GM23338 (cell line): ENCODE measurements around the gene DNAJC4. TPM values are rescaled to one million over a fixed set of nuclear protein-coding genes. Genes with fewer than 3 reads are reported as not detected.

ENCODE experiments used
- ATAC-seq: fragments of 200-7000 bp; cut with Tn5 transposase; 3 replicates; pipeline ENCODE4 v1.9.1; 2020
- DNase-seq: peaks from one replicate; pipeline ENCODE4 v3.0.0-alpha.2; 2015; ENCODE audit warnings: low spot score
- H2AFZ ChIP-seq: fragments of 200-600 bp; sonication (generic); 2 replicates; pipeline ENCODE4 v1.8.0; 2016; ENCODE audit warnings: antibody characterized with exemption, mild to moderate bottlenecking, moderate library complexity
- H3F3A ChIP-seq: fragments of 200-600 bp; sonication (generic); replicated peaks from 2 replicates; pipeline ENCODE4 v1.8.0; 2017; ENCODE audit warnings: antibody characterized with exemption, mixed run types, low read depth
- H3K27ac ChIP-seq: fragments of 200-600 bp; sonication (generic); 2 replicates; pipeline ENCODE4 v1.6.1; 2016; ENCODE audit warnings: low read depth
- H3K27me3 ChIP-seq: fragments of 200-600 bp; sonication (generic); 2 replicates; pipeline ENCODE4 v1.8.0; 2016; ENCODE audit warnings: mild to moderate bottlenecking, mixed run types, moderate library complexity; ENCODE audit not compliant: insufficient read depth
- H3K36me3 ChIP-seq: fragments of 200-600 bp; sonication (generic); 2 replicates; pipeline ENCODE4 v1.8.0; 2016; ENCODE audit warnings: mild to moderate bottlenecking; ENCODE audit not compliant: insufficient read depth
- H3K4me1 ChIP-seq: fragments of 200-600 bp; sonication (generic); 2 replicates; pipeline ENCODE4 v1.8.0; 2016; ENCODE audit warnings: mild to moderate bottlenecking, moderate library complexity; ENCODE audit not compliant: insufficient read depth
- H3K4me2 ChIP-seq: fragments of 200-600 bp; sonication (generic); 2 replicates; pipeline ENCODE4 v1.7.1; 2017; ENCODE audit warnings: mixed run types
- H3K4me3 ChIP-seq: fragments of 200-600 bp; sonication (generic); 2 replicates; pipeline ENCODE4 v1.6.1; 2016; ENCODE audit warnings: mixed run types
- H3K79me2 ChIP-seq: fragments of 200-600 bp; sonication (generic); replicated peaks from 2 replicates; pipeline ENCODE4 v1.8.0; 2017; ENCODE audit warnings: mild to moderate bottlenecking; ENCODE audit not compliant: insufficient read depth
- H3K9me2 ChIP-seq: fragments of 200-600 bp; sonication (generic); 2 replicates; pipeline ENCODE4 v1.8.0; 2017; ENCODE audit not compliant: insufficient read depth
- H4K20me1 ChIP-seq: fragments of 200-600 bp; sonication (generic); replicated peaks from 2 replicates; pipeline ENCODE4 v1.8.0; 2017; ENCODE audit warnings: mild to moderate bottlenecking; ENCODE audit not compliant: insufficient read depth
- H3K27ac Mint-ChIP-seq: 2 replicates; pipeline ENCODE4 v1.8.0; 2020; ENCODE audit warnings: inconsistent platforms, mild to moderate bottlenecking, moderate library complexity, mixed read lengths
- H3K27me3 Mint-ChIP-seq: 3 replicates; pipeline ENCODE4 v1.8.0; 2022; ENCODE audit warnings: low read depth, mild to moderate bottlenecking, moderate library complexity, mixed read lengths, inconsistent platforms; ENCODE audit not compliant: insufficient read depth, poor library complexity
- H3K36me3 Mint-ChIP-seq: 3 replicates; pipeline ENCODE4 v1.8.0; 2021; ENCODE audit warnings: low read depth, mild to moderate bottlenecking, inconsistent platforms, moderate library complexity, mixed read lengths
- H3K4me1 Mint-ChIP-seq: 3 replicates; pipeline ENCODE4 v1.8.0; 2020; ENCODE audit warnings: mild to moderate bottlenecking, inconsistent platforms, mixed read lengths
- H3K4me3 Mint-ChIP-seq: 3 replicates; pipeline ENCODE4 v1.8.0; 2021; ENCODE audit warnings: moderate library complexity, mild to moderate bottlenecking, inconsistent platforms, mixed read lengths
- H3K9me3 Mint-ChIP-seq: 3 replicates; pipeline ENCODE4 v1.8.0; 2020; ENCODE audit warnings: moderate library complexity, mild to moderate bottlenecking, inconsistent platforms, mixed read lengths
- CREB1 ChIP-seq: fragments of 250-450 bp; sonication (Bioruptor Pico); IDR thresholded peaks from 2 replicates; pipeline ENCODE4 v1.5.0; 2020; ENCODE audit warnings: low read depth, mild to moderate bottlenecking, moderate library complexity
- ETS1 ChIP-seq: IDR thresholded peaks from 2 replicates; pipeline ENCODE4 v1.6.1; 2016; ENCODE audit warnings: antibody characterized with exemption
- EZH2 ChIP-seq: fragments of 200-600 bp; sonication (generic); IDR thresholded peaks from one replicate; pipeline ENCODE4 v1.8.0; 2017; ENCODE audit warnings: antibody characterized with exemption, mild to moderate bottlenecking, low read depth; ENCODE audit not compliant: unreplicated experiment
- EZH2phosphoT487 ChIP-seq: fragments of 200-600 bp; sonication (generic); IDR thresholded peaks from one replicate; pipeline ENCODE4 v1.8.1; 2018; ENCODE audit warnings: antibody characterized with exemption; ENCODE audit not compliant: unreplicated experiment
- JUNB ChIP-seq: IDR thresholded peaks from one replicate; pipeline ENCODE4 v1.6.1; 2016; ENCODE audit warnings: antibody characterized with exemption; ENCODE audit not compliant: unreplicated experiment
- NANOG ChIP-seq: IDR thresholded peaks from 2 replicates; pipeline ENCODE4 v1.6.1; 2016; ENCODE audit warnings: antibody characterized with exemption, borderline replicate concordance
- POLR2AphosphoS5 ChIP-seq: IDR thresholded peaks from 2 replicates; pipeline ENCODE4 v1.6.1; 2016; ENCODE audit warnings: antibody characterized with exemption, low read depth
- REST ChIP-seq: IDR thresholded peaks from one replicate; pipeline ENCODE4 v1.6.1; 2018; ENCODE audit warnings: antibody characterized with exemption; ENCODE audit not compliant: unreplicated experiment
- STAT1 ChIP-seq: IDR thresholded peaks from one replicate; pipeline ENCODE4 v1.6.1; 2016; ENCODE audit warnings: antibody characterized with exemption; ENCODE audit not compliant: unreplicated experiment
- ZNF114 ChIP-seq: fragments of 250-450 bp; sonication (Bioruptor Pico); IDR thresholded peaks from 2 replicates; pipeline ENCODE4 v1.5.0; 2020; ENCODE audit warnings: mild to moderate bottlenecking, moderate library complexity
- ZNF331 ChIP-seq: fragments of 250-450 bp; sonication (Bioruptor Pico); IDR thresholded peaks from 2 replicates; pipeline ENCODE4 v1.5.0; 2020; ENCODE audit warnings: low read depth, mild to moderate bottlenecking, moderate library complexity
- ZNF462 ChIP-seq: fragments of 250-450 bp; sonication (Bioruptor Pico); IDR thresholded peaks from 2 replicates; pipeline ENCODE4 v1.5.0; 2020; ENCODE audit warnings: mild to moderate bottlenecking, moderate library complexity
- polyA plus RNA-seq: library from polyadenylated mRNA; unstranded; fragments of >200 nt; fragmentation: Nextera tagmentation; extraction: Ambion mirVana; gene quantifications from 2 replicates; pipeline ENCODE4 v1.2.1, GENCODE V29; 2016
- total RNA-seq: library from RNA; depleted of rRNA; stranded (reverse); fragments of >200 nt; shearing (Covaris generic); gene quantifications from 2 replicates; pipeline ENCODE4 v1.2.3, GENCODE V29; 2014
- TF ChIP-seq, protein P1 (sequence below), 2 experiments: fragments of 200-600 bp in 1 of 2; sonication (generic) in 1 of 2; conservative IDR thresholded peaks; 2 replicates each; pipeline versions ENCODE4 v1.5.1 to v1.6.1; 2016 to 2017; ENCODE audit warnings: antibody characterized with exemption in 2 of 2, low read depth in 2 of 2, mild to moderate bottlenecking in 2 of 2, moderate library complexity in 1 of 2

DNAJC4 gene
- total and polyA plus RNA-seq, 2 experiments from 2014 or later = 10.5 to 34.4 TPM

GRCh38 chr11:64278576-64279190 lies 48.3 kb downstream of the DNAJC4 start:
- Histone ChIP-seq H3K9me2 (no peaks in the 10 kb centered on the region), H3K4me3 (no peak overlapping the region), H2AFZ (no peak overlapping the region), H3F3A (no peaks in the 10 kb centered on the region), H3K36me3 (no peaks in the 10 kb centered on the region), H3K79me2 (no peaks in the 10 kb centered on the region), H4K20me1 (no peaks in the 10 kb centered on the region; the same call in 1 of the 2 replicates), H3K27me3 (no peaks in the 10 kb centered on the region), H3K4me1 (peaks cover 1% of the 10 kb centered on the region), H3K27ac (no peak overlapping the region), H3K4me2 (no peak overlapping the region)
- H3K27ac Mint-ChIP-seq = no peak overlapping the region
- H3K4me3 Mint-ChIP-seq = no peak overlapping the region
- peaks cover 10% of the 10 kb centered on the region for H3K36me3 Mint-ChIP-seq
- H3K27me3 Mint-ChIP-seq = peaks cover 7% of the 10 kb centered on the region
- ATAC-seq = no peak
- no peaks in the 10 kb centered on the region for H3K9me3 Mint-ChIP-seq
- H3K4me1 Mint-ChIP-seq = peaks cover 4% of the 10 kb centered on the region; the same call in 2 of the 3 replicates
- TF ChIP-seq, protein P1, sequence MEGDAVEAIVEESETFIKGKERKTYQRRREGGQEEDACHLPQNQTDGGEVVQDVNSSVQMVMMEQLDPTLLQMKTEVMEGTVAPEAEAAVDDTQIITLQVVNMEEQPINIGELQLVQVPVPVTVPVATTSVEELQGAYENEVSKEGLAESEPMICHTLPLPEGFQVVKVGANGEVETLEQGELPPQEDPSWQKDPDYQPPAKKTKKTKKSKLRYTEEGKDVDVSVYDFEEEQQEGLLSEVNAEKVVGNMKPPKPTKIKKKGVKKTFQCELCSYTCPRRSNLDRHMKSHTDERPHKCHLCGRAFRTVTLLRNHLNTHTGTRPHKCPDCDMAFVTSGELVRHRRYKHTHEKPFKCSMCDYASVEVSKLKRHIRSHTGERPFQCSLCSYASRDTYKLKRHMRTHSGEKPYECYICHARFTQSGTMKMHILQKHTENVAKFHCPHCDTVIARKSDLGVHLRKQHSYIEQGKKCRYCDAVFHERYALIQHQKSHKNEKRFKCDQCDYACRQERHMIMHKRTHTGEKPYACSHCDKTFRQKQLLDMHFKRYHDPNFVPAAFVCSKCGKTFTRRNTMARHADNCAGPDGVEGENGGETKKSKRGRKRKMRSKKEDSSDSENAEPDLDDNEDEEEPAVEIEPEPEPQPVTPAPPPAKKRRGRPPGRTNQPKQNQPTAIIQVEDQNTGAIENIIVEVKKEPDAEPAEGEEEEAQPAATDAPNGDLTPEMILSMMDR (conservative IDR thresholded peaks at IDR 0.05; ENCODE audit: low read depth in 2 of 2) = no peak
- TF ChIP-seq REST (no peak), CREB1 (CRISPR knock-in tag) (no peak), JUNB (no peak), ETS1 (no peak), ZNF114 (no peak), NANOG (no peak), EZH2phosphoT487 (no peak), STAT1 (no peak), ZNF462 (no peak), EZH2 (no peak), ZNF331 (CRISPR knock-in tag) (no peak), POLR2AphosphoS5 (no peak)
- DNase-seq = no peak
